Measurements from ENCODE around the gene CDKL4. TPM values are rescaled to one million over a fixed set of nuclear protein-coding genes. Genes with fewer than 3 reads are reported as not detected.
"Not testable (repeated sequence)": the region's sequence is repeated elsewhere in the genome, so short reads cannot be mapped to it uniquely, and the experiment has no call there.

CDKL4 gene
- polyA plus RNA-seq, 10 donors: 0.08 to 0.52 (median 0.27) TPM; not detected in 3

DNA sequence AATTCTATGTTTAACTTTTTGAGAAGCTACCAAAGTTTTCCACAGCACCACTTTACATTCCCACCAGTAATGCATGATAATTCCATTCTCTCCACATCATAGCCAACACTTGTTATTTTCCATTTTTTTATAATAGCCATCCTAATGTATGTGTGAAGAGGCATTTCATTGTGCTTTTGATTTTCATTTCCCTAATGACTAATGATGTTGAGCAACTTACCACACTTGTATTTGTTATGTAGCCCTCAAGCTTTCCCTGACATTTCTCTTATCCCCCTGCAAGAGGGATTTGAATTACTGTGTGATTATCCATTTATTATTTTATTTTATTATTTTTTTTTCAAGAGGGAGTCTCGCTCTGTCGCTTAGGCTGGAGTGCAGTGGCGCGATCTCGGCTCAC is 99.4 kb downstream of the CDKL4 start:
- DNase-seq: no peak

DNA sequence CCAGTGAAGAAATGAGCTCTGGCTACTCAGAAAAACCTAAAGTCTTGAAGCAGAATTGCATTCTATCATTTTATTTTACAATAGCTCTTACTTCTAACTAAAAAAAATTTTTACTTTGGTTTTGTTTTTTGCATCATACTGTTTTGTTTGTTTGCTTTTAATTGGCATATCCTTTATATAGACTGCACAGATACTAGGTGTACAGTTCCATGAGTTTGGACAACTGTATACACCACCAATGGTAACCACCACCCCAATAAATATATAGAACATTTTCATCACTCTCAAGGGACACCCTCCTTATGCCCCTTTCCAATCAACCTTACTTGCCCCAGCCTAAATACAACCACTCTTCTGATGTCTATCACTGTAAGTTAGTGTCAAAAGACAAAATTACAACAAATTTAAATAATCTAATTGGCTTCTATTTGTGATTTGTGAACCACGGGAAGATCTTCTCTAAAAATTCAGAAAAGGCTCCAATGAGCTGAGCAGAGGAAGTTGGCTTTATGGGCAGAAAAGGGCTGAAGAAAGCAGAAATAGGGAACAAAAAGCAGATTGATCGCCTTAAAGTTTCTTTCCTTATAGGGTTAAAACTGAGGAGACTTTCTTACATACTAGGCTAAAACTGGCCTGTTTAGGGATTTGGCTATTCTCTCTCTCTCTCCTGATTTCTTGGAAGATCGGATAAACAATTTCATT is 100.7 kb downstream of the CDKL4 start:
- no peak for DNase-seq

DNA sequence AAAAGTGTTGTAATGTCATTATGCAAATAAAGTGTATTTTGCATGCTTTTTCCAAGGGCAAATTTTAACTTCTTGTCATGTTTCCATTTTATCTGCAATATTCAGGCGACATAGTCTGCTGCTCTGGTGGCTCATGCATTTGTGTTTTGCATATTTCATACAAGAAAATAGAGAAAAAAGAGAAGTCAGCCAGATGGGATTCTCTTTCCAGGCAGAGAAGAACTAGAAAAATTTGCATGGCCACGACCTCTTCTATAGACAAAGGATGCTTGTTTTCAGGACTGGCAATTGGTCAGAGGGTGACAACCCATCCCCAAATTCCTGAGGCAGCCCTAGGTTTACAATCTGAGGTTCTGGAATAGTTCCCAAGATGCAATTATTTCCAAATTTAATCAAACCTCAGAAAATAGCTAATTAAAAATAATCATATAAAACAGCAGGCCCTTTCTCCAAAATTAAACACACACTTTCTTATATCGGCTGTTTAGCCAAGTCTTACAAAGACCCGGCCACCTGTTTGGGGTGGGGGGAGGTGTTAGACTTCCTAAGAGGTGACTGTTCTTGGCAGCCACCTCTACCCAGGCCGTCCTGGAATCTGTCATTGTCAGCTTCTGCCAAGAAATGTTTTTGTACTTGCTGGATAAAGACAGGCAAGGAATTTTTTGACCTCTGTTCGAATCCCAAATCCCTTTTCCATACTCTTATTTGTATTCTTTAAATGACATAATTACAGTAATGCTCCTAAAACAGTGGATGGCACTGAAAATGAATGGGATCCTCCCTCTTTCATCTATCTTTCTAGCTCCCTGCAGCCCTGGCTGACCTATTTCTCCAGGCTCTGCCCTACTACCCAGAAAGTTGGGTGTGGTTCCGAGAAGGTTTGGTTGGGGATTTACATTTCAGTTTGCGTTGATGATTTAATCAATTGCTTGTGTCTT is 102.2 kb downstream of the CDKL4 start:
- DNase-seq: peak in 1 of 3 donors; percentile 51

- DNase-seq: not testable (repeated sequence)
Observed at GRCh38 chr2:39140948-39141333, 102.8 kb downstream of the CDKL4 start.

DNA sequence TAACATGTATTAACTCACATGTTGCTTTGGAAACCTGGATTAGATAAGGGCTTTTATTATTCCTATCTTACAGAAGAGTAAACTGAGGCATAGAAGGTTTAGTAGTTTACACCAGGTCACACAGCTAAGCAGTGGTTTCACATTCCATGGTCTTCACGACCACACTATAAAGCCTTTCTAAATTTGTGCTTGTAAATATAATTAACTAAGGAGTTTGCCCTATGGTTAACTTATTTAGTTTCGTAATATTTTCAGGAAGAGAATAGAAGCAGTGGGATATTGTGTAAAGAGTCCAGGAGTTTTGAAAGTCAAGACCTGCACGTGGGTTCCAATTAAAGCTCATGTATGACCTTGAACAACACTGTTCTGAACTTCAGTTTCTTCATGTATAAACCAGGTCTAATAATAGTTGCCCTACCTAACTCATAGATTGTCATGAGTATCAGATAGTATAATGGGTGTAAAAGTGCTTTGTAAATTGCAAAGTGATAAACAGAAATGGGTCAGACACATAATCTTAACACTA is 103.4 kb downstream of the CDKL4 start:
- DNase-seq: no peak

- DNase-seq: no peak
Observed at GRCh38 chr2:39139511-39140237, 104.1 kb downstream of the CDKL4 start.

DNA sequence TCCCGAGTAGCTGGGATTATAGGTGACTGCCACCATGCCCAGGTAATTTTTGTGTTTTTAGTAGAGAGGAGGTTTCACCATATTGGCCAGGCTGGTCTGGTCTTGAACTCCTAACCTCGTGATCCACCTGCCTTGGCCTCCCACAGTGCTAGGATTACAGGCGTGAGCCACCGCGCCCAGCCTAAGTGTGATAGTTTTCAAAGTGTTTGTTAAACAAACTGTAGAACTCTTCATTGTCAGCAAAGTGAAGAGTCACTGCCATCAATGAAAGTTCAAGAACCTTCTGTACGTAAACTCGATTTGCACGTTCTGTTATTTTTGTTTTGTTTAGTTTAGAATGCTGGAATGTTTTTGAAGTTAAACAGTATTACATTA is 104.9 kb downstream of the CDKL4 start:
- DNase-seq: no peak

DNA sequence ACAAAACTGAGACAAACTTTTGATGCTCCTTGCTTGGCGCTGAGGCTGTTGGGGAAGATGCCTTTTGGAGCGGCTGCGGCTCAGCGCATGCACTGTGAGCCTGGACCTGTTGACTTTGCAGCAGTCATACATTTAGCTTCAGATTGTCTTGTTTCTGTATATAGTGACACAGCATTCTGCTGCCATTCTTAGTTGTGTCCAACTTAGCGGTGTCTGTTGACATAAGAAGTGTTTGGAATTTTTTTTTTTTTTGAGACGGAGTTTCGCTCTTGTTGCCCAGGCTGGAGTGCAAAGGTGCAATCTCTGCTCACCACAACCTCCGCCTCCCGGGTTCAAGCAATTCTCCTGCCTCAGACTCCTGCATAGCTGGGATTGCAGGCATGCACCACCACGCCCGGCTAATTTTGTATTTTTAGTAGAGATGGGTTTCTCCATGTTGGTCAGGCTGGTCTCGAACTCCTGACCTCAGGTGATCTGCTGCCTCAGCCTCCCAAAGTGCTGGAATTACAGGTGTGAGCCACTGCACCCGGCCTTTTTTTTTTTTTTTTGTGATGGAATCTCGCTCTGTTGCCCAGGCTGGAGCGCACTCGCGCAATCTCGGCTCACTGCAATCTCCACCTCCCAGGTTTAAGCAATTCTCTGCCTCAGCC is 105.5 kb downstream of the CDKL4 start:
- DNase-seq: not testable (repeated sequence)

DNA sequence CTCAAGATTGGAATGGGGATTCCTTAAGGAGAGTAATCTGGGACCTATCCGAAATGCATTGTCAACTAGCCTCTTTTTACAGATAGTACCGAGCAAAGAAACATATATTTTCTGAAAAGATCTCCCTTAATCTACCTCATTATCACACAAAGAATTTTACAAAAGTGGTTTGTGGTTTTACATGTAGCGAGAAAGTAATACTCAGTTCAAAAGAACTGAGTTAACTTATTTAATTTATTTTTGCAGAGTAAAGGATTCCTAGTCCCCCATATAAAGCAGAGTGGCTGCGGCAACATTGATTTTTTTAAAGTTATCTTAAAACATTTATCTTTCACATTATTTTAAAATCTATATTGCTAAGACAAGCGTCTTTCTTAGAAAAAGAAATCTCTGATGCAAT is 107.0 kb downstream of the CDKL4 start:
- no peak for DNase-seq

GRCh38 chr2:39135690-39136259 is 108.0 kb downstream of the CDKL4 start:
- DNase-seq: no peak

GRCh38 chr2:39133215-39133851 is 110.4 kb downstream of the CDKL4 start:
- no peak for DNase-seq

DNA sequence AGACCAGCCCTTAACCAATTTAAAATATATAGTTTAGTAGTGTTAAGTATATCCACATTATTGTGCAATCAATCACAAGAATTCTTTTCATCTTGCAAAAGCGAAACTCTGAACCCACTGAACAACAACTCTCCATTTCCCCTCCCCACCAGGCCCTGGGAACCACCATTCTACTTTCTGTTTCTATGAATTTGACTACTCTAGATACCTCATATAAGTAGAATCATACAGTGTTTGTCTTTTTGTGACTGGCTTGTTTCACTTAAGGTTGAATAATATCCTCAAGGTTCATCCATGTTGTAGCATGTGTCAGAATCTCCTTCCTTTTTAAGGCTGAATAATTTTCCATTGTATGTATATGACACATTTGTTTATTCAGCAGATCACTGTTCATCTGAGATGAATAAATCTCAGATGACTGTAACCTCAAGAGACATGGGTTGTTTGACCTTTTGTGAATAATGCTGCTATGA is 114.8 kb downstream of the CDKL4 start:
- DNase-seq: no peak

GRCh38 chr2:39127973-39128372 is 115.8 kb downstream of the CDKL4 start:
- peak in 1 of 3 donors; percentile 30 for DNase-seq

Other genes with a start within 250 kb of the CDKL4 start
- 10 to 100 TPM; 23.3 to 44.2 (median 30.3) TPM for gene SOS1, start 122.9 kb downstream of the CDKL4 start, polyA plus RNA-seq (ENCODE audit: insufficient read length in 10 of 10)
- 10 to 100 TPM; 23.3 to 54.8 (median 38.0) TPM for gene MAP4K3, start 193.3 kb upstream of the CDKL4 start, polyA plus RNA-seq (ENCODE audit: insufficient read length in 10 of 10)